Measurements from ENCODE around the gene PHYHD1. TPM values are rescaled to one million over a fixed set of nuclear protein-coding genes. Genes with fewer than 3 reads are reported as not detected.

PHYHD1 gene
- total RNA-seq, 1 donor from 2014 or later, result 3.4 TPM

DNA sequence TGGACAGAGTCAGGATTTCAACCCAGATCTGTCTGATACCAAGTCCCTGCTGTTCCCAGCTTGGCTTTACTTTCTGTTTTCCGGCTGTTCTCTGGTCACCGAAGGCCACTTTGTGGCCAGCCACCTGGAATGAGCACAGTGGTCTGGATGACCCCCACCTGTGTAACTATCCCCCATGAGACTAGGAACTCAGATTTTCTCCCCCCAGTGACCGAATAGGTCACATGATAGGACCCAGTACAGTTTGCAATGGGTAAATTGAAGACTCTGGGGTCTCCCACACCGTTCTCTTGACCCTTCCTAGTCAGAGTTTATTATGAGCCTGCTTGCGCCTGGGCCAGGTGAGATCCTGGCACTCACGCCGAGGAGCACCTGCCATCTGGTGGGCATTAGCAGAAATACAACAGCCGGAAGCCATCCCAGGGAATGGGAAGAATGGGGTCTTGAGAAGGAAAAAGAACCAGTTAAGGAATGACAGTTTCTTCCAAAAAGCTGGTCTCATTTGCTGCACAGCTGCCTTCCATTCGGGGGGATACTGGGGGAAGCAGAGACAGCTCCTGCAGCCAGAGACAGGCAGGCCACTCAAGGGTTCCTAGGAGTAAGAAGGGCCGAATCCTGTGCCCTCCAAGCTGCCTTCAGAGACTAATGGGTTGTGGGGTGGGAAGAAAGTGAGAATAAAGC lies 7.1 kb downstream of the PHYHD1 start:
- Mint-ChIP-seq H3K27me3 (ENCODE audit: low read depth) (no peaks in the 10 kb centered on the region), H3K9me3 (ENCODE audit: low read depth) (no peaks in the 10 kb centered on the region), H3K36me3 (ENCODE audit: low read depth) (no peaks in the 10 kb centered on the region), H3K4me1 (ENCODE audit: low read depth) (peaks cover 2% of the 10 kb centered on the region), H3K4me3 (ENCODE audit: unreplicated experiment) (no peak overlapping the region), H3K27ac (ENCODE audit: unreplicated experiment) (no peak overlapping the region)
- no peak for DNase-seq (ENCODE audit: low spot score)
- TF ChIP-seq, protein P1, sequence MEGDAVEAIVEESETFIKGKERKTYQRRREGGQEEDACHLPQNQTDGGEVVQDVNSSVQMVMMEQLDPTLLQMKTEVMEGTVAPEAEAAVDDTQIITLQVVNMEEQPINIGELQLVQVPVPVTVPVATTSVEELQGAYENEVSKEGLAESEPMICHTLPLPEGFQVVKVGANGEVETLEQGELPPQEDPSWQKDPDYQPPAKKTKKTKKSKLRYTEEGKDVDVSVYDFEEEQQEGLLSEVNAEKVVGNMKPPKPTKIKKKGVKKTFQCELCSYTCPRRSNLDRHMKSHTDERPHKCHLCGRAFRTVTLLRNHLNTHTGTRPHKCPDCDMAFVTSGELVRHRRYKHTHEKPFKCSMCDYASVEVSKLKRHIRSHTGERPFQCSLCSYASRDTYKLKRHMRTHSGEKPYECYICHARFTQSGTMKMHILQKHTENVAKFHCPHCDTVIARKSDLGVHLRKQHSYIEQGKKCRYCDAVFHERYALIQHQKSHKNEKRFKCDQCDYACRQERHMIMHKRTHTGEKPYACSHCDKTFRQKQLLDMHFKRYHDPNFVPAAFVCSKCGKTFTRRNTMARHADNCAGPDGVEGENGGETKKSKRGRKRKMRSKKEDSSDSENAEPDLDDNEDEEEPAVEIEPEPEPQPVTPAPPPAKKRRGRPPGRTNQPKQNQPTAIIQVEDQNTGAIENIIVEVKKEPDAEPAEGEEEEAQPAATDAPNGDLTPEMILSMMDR (IDR thresholded peaks at IDR 0.05), result peak; percentile 95

DNA sequence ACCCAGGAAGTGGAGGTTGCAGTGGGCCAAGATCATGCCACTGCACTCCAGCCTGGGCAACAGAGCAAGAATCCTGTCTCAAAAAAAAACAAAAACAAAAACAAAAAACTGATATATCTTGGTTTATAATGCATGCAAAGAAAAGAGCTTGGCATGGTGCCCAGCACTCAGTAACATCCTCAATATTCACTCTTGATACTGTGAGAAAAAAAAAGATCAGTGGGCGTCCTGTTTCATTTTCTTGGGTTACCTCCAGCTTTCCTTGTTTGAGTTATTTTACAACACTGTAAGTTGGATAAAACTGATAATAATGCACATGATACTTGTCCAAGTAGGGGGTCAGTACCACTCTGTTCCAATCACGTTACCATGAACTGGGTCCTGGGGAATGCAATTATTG lies 7.8 kb downstream of the PHYHD1 start:
- H3K36me3 Mint-ChIP-seq (ENCODE audit: low read depth), result no peaks in the 10 kb centered on the region
- no peaks in the 10 kb centered on the region for H3K27me3 Mint-ChIP-seq (ENCODE audit: low read depth)
- no peaks in the 10 kb centered on the region for H3K9me3 Mint-ChIP-seq (ENCODE audit: low read depth)
- peaks cover 2% of the 10 kb centered on the region for H3K4me1 Mint-ChIP-seq (ENCODE audit: low read depth)
- H3K4me3 Mint-ChIP-seq (ENCODE audit: unreplicated experiment), result no peak overlapping the region
- DNase-seq (ENCODE audit: low spot score), result no peak
- H3K27ac Mint-ChIP-seq (ENCODE audit: unreplicated experiment), result no peak overlapping the region
- TF ChIP-seq, protein P1 (IDR thresholded peaks at IDR 0.05), result no peak

DNA sequence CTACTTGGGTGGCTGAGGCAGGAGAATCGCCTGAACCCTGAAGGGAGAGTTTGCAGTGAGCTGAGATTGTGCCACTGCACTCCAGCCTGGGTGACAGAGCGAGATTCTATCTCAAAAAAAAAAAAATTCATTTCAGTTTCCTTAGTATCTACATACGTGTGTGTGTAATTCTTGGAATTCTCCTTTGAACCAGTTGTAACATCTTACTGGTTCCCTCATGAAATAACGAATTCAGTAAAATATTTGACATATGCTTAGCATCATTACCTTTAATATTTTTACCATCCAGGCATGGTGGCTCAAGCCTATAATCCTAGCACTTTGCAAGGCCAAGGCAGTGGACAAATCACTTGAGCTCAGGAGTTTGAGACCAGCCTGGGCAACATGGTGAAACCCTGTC lies 8.8 kb downstream of the PHYHD1 start:
- TF ChIP-seq, protein P1 (IDR thresholded peaks at IDR 0.05), result no peak
- H3K4me1 Mint-ChIP-seq (ENCODE audit: low read depth), result peaks cover 2% of the 10 kb centered on the region
- no peaks in the 10 kb centered on the region for H3K27me3 Mint-ChIP-seq (ENCODE audit: low read depth)
- H3K9me3 Mint-ChIP-seq (ENCODE audit: low read depth), result no peaks in the 10 kb centered on the region
- no peak overlapping the region for H3K4me3 Mint-ChIP-seq (ENCODE audit: unreplicated experiment)
- H3K36me3 Mint-ChIP-seq (ENCODE audit: low read depth), result no peaks in the 10 kb centered on the region
- no peak overlapping the region for H3K27ac Mint-ChIP-seq (ENCODE audit: unreplicated experiment)
- DNase-seq (ENCODE audit: low spot score), result no peak

DNA sequence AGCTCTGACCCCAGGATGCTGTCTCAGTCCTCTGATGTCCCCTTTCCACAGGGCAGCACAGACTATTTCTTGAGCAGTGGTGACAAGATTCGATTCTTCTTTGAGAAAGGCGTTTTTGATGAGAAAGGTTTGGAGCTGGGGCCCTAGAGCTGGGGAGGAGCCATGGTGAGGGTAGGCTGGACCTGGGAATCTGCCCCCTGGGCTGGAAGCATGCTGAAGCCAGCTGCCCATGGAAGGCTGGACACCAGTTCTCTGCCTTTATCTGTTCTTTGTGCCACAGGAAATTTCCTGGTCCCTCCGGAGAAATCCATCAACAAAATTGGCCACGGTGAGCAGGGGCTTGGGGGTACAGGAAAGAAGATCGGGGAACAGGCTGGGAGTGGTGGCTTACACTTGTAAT lies 12.9 kb downstream of the PHYHD1 start:
- Mint-ChIP-seq H3K27me3 (ENCODE audit: low read depth) (no peaks in the 10 kb centered on the region), H3K4me3 (ENCODE audit: unreplicated experiment) (no peak overlapping the region), H3K36me3 (ENCODE audit: low read depth) (no peaks in the 10 kb centered on the region), H3K27ac (ENCODE audit: unreplicated experiment) (no peak overlapping the region), H3K9me3 (ENCODE audit: low read depth) (no peaks in the 10 kb centered on the region), H3K4me1 (ENCODE audit: low read depth) (no peaks in the 10 kb centered on the region)
- TF ChIP-seq, protein P1 (IDR thresholded peaks at IDR 0.05), result no peak
- DNase-seq (ENCODE audit: low spot score), result no peak

DNA sequence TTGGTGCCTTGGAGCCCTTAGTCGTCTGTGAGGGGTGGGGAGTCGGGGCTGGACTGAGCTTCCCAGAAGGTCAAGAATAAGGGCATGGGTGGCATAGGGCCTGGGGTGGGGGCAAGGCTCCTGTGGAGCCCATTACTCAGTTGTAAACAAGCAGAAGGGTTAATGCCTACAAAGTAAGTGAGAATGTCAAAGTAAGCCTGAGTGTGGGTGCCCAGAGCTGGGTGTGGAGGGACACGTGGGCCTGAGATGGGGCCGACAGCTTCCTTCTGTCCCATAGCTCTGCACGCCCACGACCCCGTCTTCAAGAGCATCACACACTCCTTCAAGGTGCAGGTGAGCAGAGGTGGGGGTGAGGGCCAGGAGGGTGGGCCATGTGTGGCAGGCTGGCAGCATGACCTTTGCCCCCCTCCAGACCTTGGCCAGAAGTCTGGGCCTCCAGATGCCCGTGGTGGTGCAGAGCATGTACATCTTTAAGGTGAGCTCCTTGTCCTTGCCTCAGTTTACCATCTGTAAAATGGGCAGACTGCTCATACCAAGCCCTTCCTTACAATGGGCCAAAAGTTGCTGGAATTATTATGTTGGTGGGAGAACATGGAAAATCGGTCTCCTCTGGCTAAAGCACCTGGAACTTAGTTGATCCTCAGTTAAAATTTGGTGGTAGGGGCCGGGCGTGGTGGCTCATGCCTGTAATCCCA lies 15.5 kb downstream of the PHYHD1 start:
- H3K27ac Mint-ChIP-seq (ENCODE audit: unreplicated experiment), result no peak overlapping the region
- H3K4me3 Mint-ChIP-seq (ENCODE audit: unreplicated experiment), result no peak overlapping the region
- no peaks in the 10 kb centered on the region for H3K36me3 Mint-ChIP-seq (ENCODE audit: low read depth)
- H3K27me3 Mint-ChIP-seq (ENCODE audit: low read depth), result no peaks in the 10 kb centered on the region
- H3K4me1 Mint-ChIP-seq (ENCODE audit: low read depth), result no peaks in the 10 kb centered on the region
- no peak for DNase-seq (ENCODE audit: low spot score)
- TF ChIP-seq, protein P1 (IDR thresholded peaks at IDR 0.05), result no peak
- no peaks in the 10 kb centered on the region for H3K9me3 Mint-ChIP-seq (ENCODE audit: low read depth)
